Activated naive CD4-positive, alpha-beta T cell treated with Interleukin-2 at 50 U/mL for 16 hours (primary cell): Measurements from ENCODE around the gene C16orf95.
A peak's percentile ranks its signal among the peaks of the same experiment; 100 is the strongest.
"Not testable (repeated sequence)": the region's sequence is repeated elsewhere in the genome, so short reads cannot be mapped to it uniquely, and the experiment has no call there.

ENCODE experiments used
- DNase-seq: peaks from one replicate; pipeline ENCODE4 v3.0.0-alpha.2; 2020

The C16orf95 gene

GRCh38 chr16:87279094-87279658 is 38.0 kb downstream of the C16orf95 start:
- no peak for DNase-seq

- peak; percentile 30 for DNase-seq
These were observed 38.8 kb downstream of the C16orf95 start for GRCh38 chr16:87278191-87279093.

- DNase-seq, result no peak
These were observed 40.3 kb downstream of the C16orf95 start for GRCh38 chr16:87276924-87277323.

GRCh38 chr16:87276091-87276701 is 41.0 kb downstream of the C16orf95 start:
- DNase-seq, result no peak

- no peak for DNase-seq
These were observed 42.4 kb downstream of the C16orf95 start for GRCh38 chr16:87274794-87275193.

- DNase-seq, result no peak
These were observed 43.6 kb downstream of the C16orf95 start for GRCh38 chr16:87273471-87274030.

GRCh38 chr16:87271256-87271655 is 45.9 kb downstream of the C16orf95 start:
- DNase-seq, result no peak

GRCh38 chr16:87267566-87267965 is 49.6 kb downstream of the C16orf95 start:
- DNase-seq, result no peak

- DNase-seq, result no peak
These were observed 50.3 kb downstream of the C16orf95 start for GRCh38 chr16:87266846-87267245.

- DNase-seq, result no peak
These were observed 51.9 kb downstream of the C16orf95 start for GRCh38 chr16:87265261-87265660.

- no peak for DNase-seq
These were observed 52.6 kb downstream of the C16orf95 start for GRCh38 chr16:87264634-87265033.

- no peak for DNase-seq
These were observed 53.7 kb downstream of the C16orf95 start for GRCh38 chr16:87263418-87264052.

GRCh38 chr16:87259431-87259830 is 57.8 kb downstream of the C16orf95 start:
- DNase-seq, result no peak

- DNase-seq, result not testable (repeated sequence)
These were observed 58.5 kb downstream of the C16orf95 start for GRCh38 chr16:87258653-87259052.

- no peak for DNase-seq
These were observed 61.3 kb downstream of the C16orf95 start for GRCh38 chr16:87255866-87256265.

- DNase-seq, result no peak
These were observed 62.5 kb downstream of the C16orf95 start for GRCh38 chr16:87254734-87255133.

GRCh38 chr16:87254296-87254695 is 62.9 kb downstream of the C16orf95 start:
- no peak for DNase-seq

GRCh38 chr16:87253536-87253935 is 63.7 kb downstream of the C16orf95 start:
- no peak for DNase-seq
